Progenitor cell of endocrine pancreas (in vitro differentiated cells): Measurements from ENCODE around the gene KAZN. TPM values are rescaled to one million over a fixed set of nuclear protein-coding genes. Genes with fewer than 3 reads are reported as not detected.

Source experiments
- DNase-seq: peaks from one replicate; pipeline ENCODE4 v3.0.0; 2021; ENCODE audit warnings: low spot score; ENCODE audit not compliant: unreplicated experiment
- H3K27ac Mint-ChIP-seq: 2 replicates; pipeline ENCODE4 v1.8.0; 2021; ENCODE audit warnings: mild to moderate bottlenecking, moderate library complexity, mixed read lengths
- H3K27me3 Mint-ChIP-seq: 2 replicates; pipeline ENCODE4 v1.8.0; 2021; ENCODE audit warnings: mixed read lengths
- H3K36me3 Mint-ChIP-seq: 2 replicates; pipeline ENCODE4 v1.8.0; 2022; ENCODE audit warnings: mixed read lengths; ENCODE audit not compliant: insufficient read depth
- H3K4me1 Mint-ChIP-seq: 2 replicates; pipeline ENCODE4 v1.8.0; 2021; ENCODE audit warnings: low read depth, mixed read lengths
- H3K4me3 Mint-ChIP-seq: 2 replicates; pipeline ENCODE4 v1.8.0; 2021; ENCODE audit warnings: low read depth, mild to moderate bottlenecking, moderate library complexity, mixed read lengths
- H3K9me3 Mint-ChIP-seq: 2 replicates; pipeline ENCODE4 v1.8.0; 2021; ENCODE audit warnings: low read depth, mixed read lengths
- CTCF ChIP-seq: fragments of 200-600 bp; sonication (generic); IDR thresholded peaks from one replicate; pipeline ENCODE4 v1.5.0; 2021; ENCODE audit warnings: antibody characterized with exemption, mild to moderate bottlenecking; ENCODE audit not compliant: unreplicated experiment
- total RNA-seq: library from RNA; stranded (reverse); gene quantifications from 2 replicates; pipeline ENCODE4 v1.2.1, GENCODE V29; 2021

Gene KAZN
- total RNA-seq, 1 donor from 2014 or later, result 12.9 TPM

- no peak overlapping the region for H3K4me3 Mint-ChIP-seq
- H3K4me1 Mint-ChIP-seq, result peaks cover 46% of the 10 kb centered on the region
- DNase-seq, result no peak
- no peaks in the 10 kb centered on the region for H3K27me3 Mint-ChIP-seq
- TF ChIP-seq CTCF, result no peak
- H3K27ac Mint-ChIP-seq, result peak overlapping the region; percentile 5
- no peaks in the 10 kb centered on the region for H3K9me3 Mint-ChIP-seq
- H3K36me3 Mint-ChIP-seq, result no peaks in the 10 kb centered on the region
Measured at GRCh38 chr1:14786109-14786675, 187.7 kb downstream of the KAZN start.

GRCh38 chr1:14786681-14787080 is 188.2 kb downstream of the KAZN start:
- H3K27me3 Mint-ChIP-seq, result no peaks in the 10 kb centered on the region
- peaks cover 46% of the 10 kb centered on the region for H3K4me1 Mint-ChIP-seq
- H3K36me3 Mint-ChIP-seq, result no peaks in the 10 kb centered on the region
- DNase-seq, result no peak
- no peak overlapping the region for H3K27ac Mint-ChIP-seq
- TF ChIP-seq CTCF, result no peak
- no peaks in the 10 kb centered on the region for H3K9me3 Mint-ChIP-seq
- H3K4me3 Mint-ChIP-seq, result no peak overlapping the region

- peaks cover 44% of the 10 kb centered on the region for H3K4me1 Mint-ChIP-seq
- TF ChIP-seq CTCF, result peak; percentile 52
- peak; percentile 30 for DNase-seq
- no peaks in the 10 kb centered on the region for H3K9me3 Mint-ChIP-seq
- peak overlapping the region; percentile 12 for H3K4me3 Mint-ChIP-seq
- no peaks in the 10 kb centered on the region for H3K36me3 Mint-ChIP-seq
- H3K27me3 Mint-ChIP-seq, result no peaks in the 10 kb centered on the region
- peak overlapping the region; percentile 80 for H3K27ac Mint-ChIP-seq
Measured at GRCh38 chr1:14787604-14788003, 189.1 kb downstream of the KAZN start.

GRCh38 chr1:14788080-14788479 is 189.6 kb downstream of the KAZN start:
- Mint-ChIP-seq H3K4me3 (peak overlapping the region; percentile 12), H3K27me3 (no peaks in the 10 kb centered on the region), H3K4me1 (peaks cover 39% of the 10 kb centered on the region), H3K9me3 (no peaks in the 10 kb centered on the region), H3K36me3 (no peaks in the 10 kb centered on the region), H3K27ac (peak overlapping the region; percentile 80)
- no peak for TF ChIP-seq CTCF
- DNase-seq, result no peak

- no peak for DNase-seq
- no peaks in the 10 kb centered on the region for H3K36me3 Mint-ChIP-seq
- H3K27ac Mint-ChIP-seq, result no peak overlapping the region
- TF ChIP-seq CTCF, result no peak
- no peaks in the 10 kb centered on the region for H3K27me3 Mint-ChIP-seq
- peaks cover 40% of the 10 kb centered on the region for H3K4me1 Mint-ChIP-seq
- H3K4me3 Mint-ChIP-seq, result no peak overlapping the region
- no peaks in the 10 kb centered on the region for H3K9me3 Mint-ChIP-seq
Measured at GRCh38 chr1:14790982-14791381, 192.5 kb downstream of the KAZN start.
